Smooth muscle cell (in vitro differentiated cells): ENCODE measurements around the gene ARRDC1. TPM values are rescaled to one million over a fixed set of nuclear protein-coding genes. Genes with fewer than 3 reads are reported as not detected.

ENCODE experiments used
- DNase-seq: peaks from one replicate; lab custom pipeline; 2025; ENCODE audit not compliant: unreplicated experiment; lab: John Stamatoyannopoulos, UW
- H2AFZ ChIP-seq: fragments of 200-600 bp; sonication (generic); 2 replicates; pipeline ENCODE4 v1.6.0; 2016; ENCODE audit warnings: antibody characterized with exemption, low read depth, mild to moderate bottlenecking
- H3F3A ChIP-seq: fragments of 200-600 bp; sonication (generic); 2 replicates; pipeline ENCODE4 v1.6.0; 2017; ENCODE audit warnings: antibody characterized with exemption, low read depth
- H3K27ac ChIP-seq: fragments of 200-600 bp; sonication (generic); 2 replicates; pipeline ENCODE4 v1.5.1; 2016; ENCODE audit warnings: low read depth, mild to moderate bottlenecking
- H3K27me3 ChIP-seq: fragments of 200-600 bp; sonication (generic); 2 replicates; pipeline ENCODE4 v1.6.1; 2016; ENCODE audit warnings: low read depth, mild to moderate bottlenecking
- H3K36me3 ChIP-seq: fragments of 200-600 bp; sonication (generic); 2 replicates; pipeline ENCODE4 v1.5.1; 2016; ENCODE audit warnings: low read depth
- H3K4me1 ChIP-seq: fragments of 200-600 bp; sonication (generic); 2 replicates; pipeline ENCODE4 v1.5.1; 2016; ENCODE audit warnings: low read depth
- H3K4me2 ChIP-seq: fragments of 200-600 bp; sonication (generic); 2 replicates; pipeline ENCODE4 v1.6.0; 2016; ENCODE audit warnings: mild to moderate bottlenecking
- H3K4me3 ChIP-seq: fragments of 200-600 bp; sonication (generic); 2 replicates; pipeline ENCODE4 v1.5.1; 2016; ENCODE audit warnings: mild to moderate bottlenecking
- H3K79me2 ChIP-seq: fragments of 200-600 bp; sonication (generic); 2 replicates; pipeline ENCODE4 v1.6.0; 2016; ENCODE audit warnings: low read depth, mild to moderate bottlenecking
- H3K9ac ChIP-seq: fragments of 200-600 bp; sonication (generic); 2 replicates; pipeline ENCODE4 v1.6.0; 2016; ENCODE audit warnings: low read depth
- H3K9me3 ChIP-seq: fragments of 200-600 bp; sonication (generic); replicated peaks from 2 replicates; pipeline ENCODE4 v1.5.1; 2016; ENCODE audit warnings: low read depth
- H4K20me1 ChIP-seq: fragments of 200-600 bp; sonication (generic); 2 replicates; pipeline ENCODE4 v1.6.0; 2016; ENCODE audit warnings: low read depth
- WGBS: methylation state at CpG from one replicate; pipeline ENCODE4 v1.1.7; 2016; ENCODE audit warnings: low lambda C conversion rate; 5-methylcytosine and 5-hydroxymethylcytosine counted together
- polyA plus RNA-seq: library from polyadenylated mRNA; unstranded; fragments of >200 nt; fragmentation: Nextera tagmentation; extraction: Ambion mirVana; gene quantifications from 2 replicates; pipeline ENCODE4 v1.2.1, GENCODE V29; 2016
- total RNA-seq: library from RNA; depleted of rRNA; stranded (reverse); fragments of >200 nt; gene quantifications from 2 replicates; pipeline ENCODE4 v1.2.3, GENCODE V29; 2014
- TF ChIP-seq, protein P1 (sequence below): fragments of 200-600 bp; sonication (generic); IDR thresholded peaks from 2 replicates; pipeline ENCODE4 v1.5.1; 2017; ENCODE audit warnings: borderline replicate concordance, mild to moderate bottlenecking, antibody characterized with exemption; ENCODE audit not compliant: insufficient read depth, poor library complexity, severe bottlenecking

Gene ARRDC1
- total and polyA plus RNA-seq, 2 experiments from 2014 or later, result 16.7 to 18.7 TPM

DNA sequence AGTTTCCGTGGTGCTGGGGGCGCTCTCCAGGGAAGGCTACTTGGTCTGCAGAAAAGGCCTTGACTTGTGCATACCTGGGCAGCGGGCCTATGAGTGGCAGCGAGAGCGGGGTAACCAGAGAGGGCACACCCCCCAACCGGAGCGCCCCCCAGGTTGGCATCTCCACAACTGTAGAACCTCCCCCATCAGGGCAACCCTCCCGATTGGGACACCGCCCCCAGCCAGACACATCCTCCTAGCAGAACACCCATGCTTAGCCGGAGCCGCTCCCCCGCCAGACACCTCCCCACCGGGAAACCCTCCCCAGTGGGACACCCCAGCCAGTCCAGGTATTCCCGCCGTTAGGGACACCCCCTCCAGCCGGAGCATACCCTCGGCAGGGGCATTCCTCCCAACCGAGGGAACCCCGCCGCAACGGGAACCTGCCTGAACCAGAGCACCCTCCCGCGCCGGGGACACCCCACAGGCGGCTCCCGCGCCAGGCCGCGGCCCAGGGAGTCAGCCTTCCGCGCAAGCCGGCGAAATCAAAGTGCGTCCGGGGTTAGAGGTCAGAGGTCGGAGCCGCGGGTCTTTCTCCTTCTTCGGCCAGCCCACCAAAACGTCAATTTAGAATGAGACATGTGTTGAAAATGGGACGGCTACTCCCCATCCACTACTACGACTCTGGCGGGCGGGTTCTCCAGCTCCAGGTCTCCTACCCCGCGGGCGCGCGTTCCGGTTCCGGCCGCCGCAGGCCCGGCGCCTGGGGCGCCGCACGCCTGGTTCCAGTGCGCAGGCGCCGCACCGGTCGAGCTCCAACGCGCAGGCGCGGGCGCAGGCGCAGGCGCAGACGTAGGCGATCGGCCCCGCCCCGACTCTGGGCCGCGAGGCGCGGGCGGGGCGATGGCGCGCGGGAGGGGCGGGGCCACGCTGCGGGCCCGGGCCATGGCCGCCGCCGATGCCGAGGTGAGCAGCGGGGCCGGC, 12.9 kb downstream of the ARRDC1 start, which contains the start of gene EHMT1:
Gene EHMT1 (plus strand): TSS at position 901 of the 963 bp plus-strand sequence. CDS start 24 bp downstream, at position 925.
- peak within 1 kb of the TSS; percentile 94 for H3K9ac ChIP-seq
- peaks cover 40% of the 10 kb centered on the region for H4K20me1 ChIP-seq
- no peaks in the 10 kb centered on the region for H3K9me3 ChIP-seq
- peaks cover 57% of the 10 kb centered on the region for H3K79me2 ChIP-seq
- peak within 1 kb of the TSS; percentile 99 for H3K4me2 ChIP-seq
- H3K4me3 ChIP-seq, result peak within 1 kb of the TSS; percentile 95
- TF ChIP-seq, protein P1, sequence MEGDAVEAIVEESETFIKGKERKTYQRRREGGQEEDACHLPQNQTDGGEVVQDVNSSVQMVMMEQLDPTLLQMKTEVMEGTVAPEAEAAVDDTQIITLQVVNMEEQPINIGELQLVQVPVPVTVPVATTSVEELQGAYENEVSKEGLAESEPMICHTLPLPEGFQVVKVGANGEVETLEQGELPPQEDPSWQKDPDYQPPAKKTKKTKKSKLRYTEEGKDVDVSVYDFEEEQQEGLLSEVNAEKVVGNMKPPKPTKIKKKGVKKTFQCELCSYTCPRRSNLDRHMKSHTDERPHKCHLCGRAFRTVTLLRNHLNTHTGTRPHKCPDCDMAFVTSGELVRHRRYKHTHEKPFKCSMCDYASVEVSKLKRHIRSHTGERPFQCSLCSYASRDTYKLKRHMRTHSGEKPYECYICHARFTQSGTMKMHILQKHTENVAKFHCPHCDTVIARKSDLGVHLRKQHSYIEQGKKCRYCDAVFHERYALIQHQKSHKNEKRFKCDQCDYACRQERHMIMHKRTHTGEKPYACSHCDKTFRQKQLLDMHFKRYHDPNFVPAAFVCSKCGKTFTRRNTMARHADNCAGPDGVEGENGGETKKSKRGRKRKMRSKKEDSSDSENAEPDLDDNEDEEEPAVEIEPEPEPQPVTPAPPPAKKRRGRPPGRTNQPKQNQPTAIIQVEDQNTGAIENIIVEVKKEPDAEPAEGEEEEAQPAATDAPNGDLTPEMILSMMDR, result no peak
- H3K27me3 ChIP-seq, result no peaks in the 10 kb centered on the region
- WGBS, result under 1% methylated on average over 55 of the region's 94 CpGs
- DNase-seq, result peak; percentile 67
- peak within 1 kb of the TSS; percentile 71 for H2AFZ ChIP-seq
- H3K4me1 ChIP-seq, result peaks cover 12% of the 10 kb centered on the region
- H3F3A ChIP-seq, result peaks cover 15% of the 10 kb centered on the region
- no peaks in the 10 kb centered on the region for H3K36me3 ChIP-seq
- H3K27ac ChIP-seq, result peak within 1 kb of the TSS; percentile 84

- 2% methylated on average over 32 of the region's 58 CpGs for WGBS
- peaks cover 12% of the 10 kb centered on the region for H3K4me1 ChIP-seq
- no peaks in the 10 kb centered on the region for H3K9me3 ChIP-seq
- H3K4me2 ChIP-seq, result peak overlapping the region; percentile 90
- no peaks in the 10 kb centered on the region for H3K27me3 ChIP-seq
- H3K79me2 ChIP-seq, result peaks cover 68% of the 10 kb centered on the region
- H3F3A ChIP-seq, result peaks cover 15% of the 10 kb centered on the region
- DNase-seq, result no peak
- no peaks in the 10 kb centered on the region for H3K36me3 ChIP-seq
- H3K9ac ChIP-seq, result peak overlapping the region; percentile 88
- H2AFZ ChIP-seq, result peak overlapping the region; percentile 61
- H4K20me1 ChIP-seq, result peaks cover 51% of the 10 kb centered on the region
- peak overlapping the region; percentile 72 for H3K27ac ChIP-seq
- TF ChIP-seq, protein P1, result no peak
- H3K4me3 ChIP-seq, result peak overlapping the region; percentile 81
Observed at GRCh38 chr9:137619240-137620047, 14.0 kb downstream of the ARRDC1 start.

DNA sequence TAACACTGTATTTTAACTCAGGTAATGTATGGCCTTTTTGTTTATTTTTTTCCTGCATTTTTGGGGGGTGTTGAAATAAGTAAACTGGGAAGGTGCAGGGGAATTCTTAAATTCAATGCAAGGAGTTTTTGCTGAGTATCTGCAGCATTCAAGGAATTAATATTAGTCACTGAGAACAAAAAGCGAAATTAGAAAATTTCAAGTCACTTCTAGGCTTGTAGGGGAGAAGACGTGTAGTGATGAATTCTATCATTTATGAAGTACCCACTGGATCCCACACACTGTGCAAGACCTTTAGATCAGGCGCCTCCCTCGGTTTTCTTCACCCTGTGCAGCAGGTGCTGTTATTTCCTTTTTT, 14.5 kb downstream of the ARRDC1 start:
- peaks cover 12% of the 10 kb centered on the region for H3K4me1 ChIP-seq
- H4K20me1 ChIP-seq, result peaks cover 57% of the 10 kb centered on the region
- H3K9ac ChIP-seq, result peak overlapping the region; percentile 88
- TF ChIP-seq, protein P1, result no peak
- WGBS, result 82% methylated on average over 4 of the region's 4 CpGs
- H3K36me3 ChIP-seq, result no peaks in the 10 kb centered on the region
- no peak overlapping the region for H2AFZ ChIP-seq
- H3K79me2 ChIP-seq, result peaks cover 74% of the 10 kb centered on the region
- peaks cover 15% of the 10 kb centered on the region for H3F3A ChIP-seq
- DNase-seq, result no peak
- H3K27me3 ChIP-seq, result no peaks in the 10 kb centered on the region
- peak overlapping the region; percentile 72 for H3K27ac ChIP-seq
- peak overlapping the region; percentile 90 for H3K4me2 ChIP-seq
- no peaks in the 10 kb centered on the region for H3K9me3 ChIP-seq
- peak overlapping the region; percentile 81 for H3K4me3 ChIP-seq
